ENCODE measurements around the gene DHRS4.
"Not testable (repeated sequence)": the region's sequence is repeated elsewhere in the genome, so short reads cannot be mapped to it uniquely, and the experiment has no call there.

Gene DHRS4

GRCh38 chr14:23941669-23942068, 11.9 kb upstream of the DHRS4 start:
- no peak for FAIRE-seq

GRCh38 chr14:23942587-23942986, 11.0 kb upstream of the DHRS4 start:
- FAIRE-seq = no peak

DNA sequence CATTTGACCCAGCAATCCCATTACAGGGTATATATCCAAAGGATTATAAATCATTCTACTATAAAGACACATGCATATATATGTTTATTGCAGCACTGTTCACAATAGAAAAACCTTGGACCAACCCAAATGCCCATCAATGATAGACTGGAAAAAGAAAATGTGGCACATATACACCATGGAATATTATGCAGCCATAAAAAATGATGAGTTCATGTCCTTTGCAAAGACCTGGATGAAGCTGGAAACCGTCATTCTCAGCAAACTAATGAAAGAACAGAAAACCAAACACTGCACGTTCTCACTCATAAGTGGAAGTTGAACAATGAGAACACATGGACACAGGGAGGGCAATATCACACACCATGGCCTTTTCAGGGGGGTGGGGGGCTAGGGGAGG, 4.5 kb upstream of the DHRS4 start:
- not testable (repeated sequence) for FAIRE-seq

DNA sequence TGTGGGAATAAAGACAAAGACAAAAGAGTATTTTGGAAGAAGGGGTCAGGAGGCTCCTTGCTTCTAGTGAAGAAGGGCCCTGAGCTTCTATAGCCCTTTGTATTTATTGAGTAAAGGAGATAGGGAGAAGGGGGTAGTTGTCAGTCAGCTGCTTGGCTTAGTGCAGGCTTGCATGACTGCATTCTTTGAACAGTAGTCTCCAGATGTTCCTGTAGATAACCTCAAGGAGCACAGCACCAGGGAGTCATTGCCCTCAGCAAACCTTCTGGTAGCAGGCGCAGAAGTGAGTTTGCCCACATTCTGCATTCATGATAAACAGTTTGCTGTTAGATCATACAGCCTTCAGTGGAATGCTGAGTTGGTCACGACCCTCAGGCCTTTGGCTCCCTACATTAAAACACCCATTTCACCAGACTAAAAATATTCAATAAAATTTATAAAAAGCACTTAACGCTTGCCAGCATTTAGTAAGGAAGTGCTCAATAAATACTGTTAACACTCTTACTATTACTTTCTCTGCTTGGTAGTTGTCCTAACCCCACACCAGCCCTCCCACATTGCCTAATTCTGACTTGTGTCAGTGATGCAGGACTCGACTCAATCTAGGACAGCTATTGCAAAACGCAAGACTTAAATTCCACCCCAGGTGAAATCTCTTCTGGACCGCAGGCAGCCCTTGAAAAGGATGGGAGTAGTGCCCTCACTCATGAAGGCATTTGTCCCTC, 3.0 kb upstream of the DHRS4 start:
- FAIRE-seq = no peak

GRCh38 chr14:23951136-23951466, 2.5 kb upstream of the DHRS4 start:
- FAIRE-seq = not testable (repeated sequence)

- no peak for FAIRE-seq
Observed at GRCh38 chr14:23951590-23952201, 1.9 kb upstream of the DHRS4 start.

- FAIRE-seq = not testable (repeated sequence)
Observed at GRCh38 chr14:23953116-23953463, 480 bp upstream of the DHRS4 start.

- not testable (repeated sequence) for FAIRE-seq
Observed at GRCh38 chr14:23954279-23954614, 677 bp downstream of the DHRS4 start.

DNA sequence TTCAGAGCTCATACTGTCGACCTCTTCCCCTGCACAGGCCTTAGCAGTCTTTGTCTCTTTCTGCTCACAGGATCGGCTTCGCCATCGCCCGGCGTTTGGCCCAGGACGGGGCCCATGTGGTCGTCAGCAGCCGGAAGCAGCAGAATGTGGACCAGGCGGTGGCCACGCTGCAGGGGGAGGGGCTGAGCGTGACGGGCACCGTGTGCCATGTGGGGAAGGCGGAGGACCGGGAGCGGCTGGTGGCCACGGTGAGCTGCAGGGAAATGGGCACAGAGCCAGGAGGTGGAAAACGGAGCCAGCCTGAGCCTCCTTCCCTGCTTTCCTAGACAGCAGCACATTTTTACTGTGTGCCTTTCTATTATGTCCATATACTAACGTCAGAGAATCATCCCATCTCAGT, 1.4 kb downstream of the DHRS4 start:
- FAIRE-seq = not testable (repeated sequence)

DNA sequence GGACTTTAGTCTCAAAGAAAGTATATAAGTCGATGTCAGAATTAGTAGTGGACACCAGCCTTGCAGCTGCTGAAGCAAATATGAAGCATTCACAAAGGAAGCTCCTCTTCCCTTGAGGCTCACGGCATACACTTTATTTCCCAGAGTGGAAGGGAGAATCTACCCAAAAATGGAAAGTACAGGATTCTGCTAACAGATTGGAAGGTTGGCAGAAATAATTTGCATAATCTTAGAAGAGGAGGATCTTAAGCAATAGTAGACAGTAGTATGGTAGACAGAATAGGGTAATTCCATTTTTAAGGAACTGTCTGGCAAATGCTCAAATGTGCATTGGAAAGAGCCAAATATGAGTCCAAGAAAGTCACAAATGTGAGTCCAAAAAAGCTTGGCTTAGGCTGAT, 2.2 kb downstream of the DHRS4 start:
- FAIRE-seq = not testable (repeated sequence)

GRCh38 chr14:23957913-23958569, 4.5 kb downstream of the DHRS4 start:
- not testable (repeated sequence) for FAIRE-seq

DNA sequence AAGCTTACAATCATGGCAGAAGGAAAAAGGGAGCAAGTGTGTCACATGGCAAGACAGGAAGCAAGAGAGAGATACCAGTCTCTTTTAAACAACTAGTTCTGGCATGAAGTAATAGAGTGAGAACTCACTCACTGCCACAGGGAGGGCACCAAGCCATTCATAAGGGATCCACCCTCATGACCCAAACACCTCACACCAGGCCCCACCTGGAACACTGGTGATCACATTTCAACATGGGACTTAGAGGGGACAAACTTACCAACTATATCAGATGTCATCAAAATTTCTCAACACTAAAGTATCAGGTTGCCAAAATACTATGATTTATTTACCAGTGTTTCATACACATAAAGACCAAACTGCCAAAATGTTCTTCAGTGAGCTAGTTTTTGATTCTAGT, 7.3 kb downstream of the DHRS4 start:
- FAIRE-seq = not testable (repeated sequence)

GRCh38 chr14:23961704-23962103, 8.1 kb downstream of the DHRS4 start:
- not testable (repeated sequence) for FAIRE-seq

GRCh38 chr14:23969130-23969480, 15.5 kb downstream of the DHRS4 start:
- not testable (repeated sequence) for FAIRE-seq

- FAIRE-seq = not testable (repeated sequence)
Observed at GRCh38 chr14:23969481-23970282, 16.1 kb downstream of the DHRS4 start.

GRCh38 chr14:23970283-23970659, 16.7 kb downstream of the DHRS4 start:
- not testable (repeated sequence) for FAIRE-seq

- FAIRE-seq = not testable (repeated sequence)
Observed at GRCh38 chr14:23973178-23973577, 19.6 kb downstream of the DHRS4 start.

GRCh38 chr14:23974041-23974440, 20.5 kb downstream of the DHRS4 start:
- not testable (repeated sequence) for FAIRE-seq

GRCh38 chr14:23977208-23977607, 23.6 kb downstream of the DHRS4 start:
- FAIRE-seq = not testable (repeated sequence)

DNA sequence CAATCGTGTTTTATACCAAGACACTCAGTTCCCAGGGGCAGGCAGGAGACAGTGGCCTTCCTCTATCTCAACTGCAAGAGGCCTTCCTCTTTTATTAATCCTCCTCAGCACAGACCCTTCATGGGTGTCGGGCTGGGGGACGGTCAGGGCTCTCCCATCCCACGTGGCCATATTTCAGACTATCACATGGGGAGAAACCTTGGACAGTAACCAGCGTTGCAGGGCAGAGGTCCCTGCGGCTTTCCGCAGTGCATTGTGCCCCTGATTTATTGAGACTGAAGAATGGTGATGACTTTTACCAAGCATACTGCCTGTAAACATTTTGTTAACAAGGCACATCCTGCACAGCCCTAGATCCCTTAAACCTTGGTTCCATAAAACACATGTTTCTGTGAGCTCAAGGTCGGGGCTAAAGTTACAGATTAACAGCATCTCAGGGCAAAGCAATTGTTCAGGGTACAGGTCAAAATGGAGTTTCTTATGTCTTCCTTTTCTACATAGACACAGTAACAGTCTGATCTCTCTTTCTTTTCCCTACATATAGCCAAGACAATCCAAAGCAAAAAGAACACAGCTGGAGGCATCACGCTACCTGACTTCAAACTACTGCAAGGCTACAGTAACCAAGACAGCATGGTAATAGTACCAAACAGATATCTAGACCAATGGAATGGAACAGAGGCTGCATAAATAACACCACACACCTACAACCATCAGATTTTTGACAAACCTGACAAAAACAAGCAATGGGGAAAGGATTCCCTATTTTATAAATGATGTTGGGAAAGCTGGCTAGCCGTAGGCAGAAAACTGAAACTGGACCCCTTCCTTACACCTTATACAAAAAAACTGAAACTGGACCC, 28.6 kb downstream of the DHRS4 start:
- not testable (repeated sequence) for FAIRE-seq

- FAIRE-seq = no peak
Observed at GRCh38 chr14:23984891-23985602, 31.5 kb downstream of the DHRS4 start.

DNA sequence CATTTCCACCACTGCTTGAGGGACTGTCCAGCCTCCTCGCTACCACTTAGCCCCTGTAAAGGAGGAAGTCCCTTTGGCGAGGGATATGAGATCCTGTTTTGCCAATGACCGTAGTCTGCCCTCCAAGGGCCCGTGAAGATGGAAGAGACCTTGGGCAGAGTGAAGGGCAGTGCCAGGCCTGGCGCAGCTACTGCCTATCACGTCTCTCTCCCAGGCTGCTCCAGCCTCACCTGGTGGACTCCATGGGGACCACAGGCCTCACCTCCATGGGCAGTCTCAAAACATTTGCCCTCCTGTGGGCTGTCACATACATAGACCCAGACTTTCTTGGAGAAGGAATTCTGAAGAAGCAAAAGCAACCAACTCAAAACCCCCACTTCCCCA, 34.6 kb downstream of the DHRS4 start:
- not testable (repeated sequence) for FAIRE-seq
